ENCODE data around the gene MORC2.

Gene MORC2

GRCh38 chr22:30885591-30885990 lies 83.0 kb downstream of the MORC2 start:
- TF ChIP-seq CTCF (IDR thresholded peaks at IDR 0.05; ENCODE audit: insufficient read depth, low read depth, low read length, missing control alignments) = no peak
- no peak overlapping the region for H3K4me3 ChIP-seq (ENCODE audit: low read depth, low read length)
- DNase-seq (ENCODE audit: low read depth) = no peak

GRCh38 chr22:30885001-30885366 lies 83.6 kb downstream of the MORC2 start:
- TF ChIP-seq CTCF (IDR thresholded peaks at IDR 0.05; ENCODE audit: insufficient read depth, low read depth, low read length, missing control alignments) = no peak
- H3K4me3 ChIP-seq (ENCODE audit: low read depth, low read length) = no peak overlapping the region
- no peak for DNase-seq (ENCODE audit: low read depth)

- TF ChIP-seq CTCF (IDR thresholded peaks at IDR 0.05; ENCODE audit: insufficient read depth, low read depth, low read length, missing control alignments) = no peak
- no peak overlapping the region for H3K4me3 ChIP-seq (ENCODE audit: low read depth, low read length)
- no peak for DNase-seq (ENCODE audit: low read depth)
These were observed 84.2 kb downstream of the MORC2 start for GRCh38 chr22:30884211-30885000.

- no peak overlapping the region for H3K4me3 ChIP-seq (ENCODE audit: low read depth, low read length)
- DNase-seq (ENCODE audit: low read depth) = no peak
- no peak for TF ChIP-seq CTCF (IDR thresholded peaks at IDR 0.05; ENCODE audit: insufficient read depth, low read depth, low read length, missing control alignments)
These were observed 84.9 kb downstream of the MORC2 start for GRCh38 chr22:30883586-30884145.

GRCh38 chr22:30882974-30883533 lies 85.5 kb downstream of the MORC2 start:
- no peak for DNase-seq (ENCODE audit: low read depth)
- no peak overlapping the region for H3K4me3 ChIP-seq (ENCODE audit: low read depth, low read length)
- no peak for TF ChIP-seq CTCF (IDR thresholded peaks at IDR 0.05; ENCODE audit: insufficient read depth, low read depth, low read length, missing control alignments)

GRCh38 chr22:30882184-30882717 lies 86.3 kb downstream of the MORC2 start:
- TF ChIP-seq CTCF (IDR thresholded peaks at IDR 0.05; ENCODE audit: insufficient read depth, low read depth, low read length, missing control alignments) = no peak
- no peak overlapping the region for H3K4me3 ChIP-seq (ENCODE audit: low read depth, low read length)
- no peak for DNase-seq (ENCODE audit: low read depth)
